ENCODE measurements around the gene MAP3K15. TPM values are rescaled to one million over a fixed set of nuclear protein-coding genes. Genes with fewer than 3 reads are reported as not detected.

The MAP3K15 gene
- polyA plus RNA-seq, 1 donor (not counting 4 experiments of a cell fraction or from before 2014, with no cell fraction given): 0.03 TPM

DNA sequence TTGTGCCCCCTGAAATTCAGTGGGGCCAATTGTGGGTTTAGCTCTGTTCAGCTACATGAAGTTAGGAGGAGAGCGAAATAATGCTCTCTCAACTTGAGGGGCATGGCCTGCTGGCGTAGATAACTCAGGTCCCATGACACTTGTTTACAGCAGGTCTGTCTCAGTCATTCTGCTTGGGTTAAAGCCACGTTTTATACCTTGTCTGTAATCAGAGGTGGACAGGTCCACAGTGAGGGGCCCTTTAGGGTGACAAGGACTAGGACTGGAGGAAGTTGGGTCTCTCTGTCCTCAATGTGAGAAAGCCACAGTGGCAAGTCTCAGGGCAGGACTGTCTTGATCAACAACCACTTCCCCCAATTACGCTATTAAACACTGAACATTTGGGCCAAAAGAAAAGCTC lies 122.6 kb downstream of the MAP3K15 start:
- no peak overlapping the region for H3K4me2 ChIP-seq (ENCODE audit: control insufficient read depth, extremely low read depth, insufficient read depth, low read depth, low read length)
- H4K20me1 ChIP-seq (ENCODE audit: control insufficient read depth, extremely low read depth, insufficient read depth, low read length): no peaks in the 10 kb centered on the region
- H3K9me1 ChIP-seq (ENCODE audit: control insufficient read depth, extremely low read depth, insufficient read depth, low read length): no peaks in the 10 kb centered on the region
- H3K36me3 ChIP-seq (ENCODE audit: control insufficient read depth in 2 of 2, extremely low read depth in 1 of 2, insufficient read depth in 2 of 2, low read length in 2 of 2): no peaks in the 10 kb centered on the region
- DNase-seq (ENCODE audit: low read depth, low spot score) (no peak), FAIRE-seq (no peak)
- no peaks in the 10 kb centered on the region for H3K79me2 ChIP-seq (ENCODE audit: control insufficient read depth, insufficient read depth, low read length)
- no peaks in the 10 kb centered on the region for H3K9me3 ChIP-seq (ENCODE audit: control insufficient read depth, low read depth, low read length)
- TF ChIP-seq, protein P1, sequence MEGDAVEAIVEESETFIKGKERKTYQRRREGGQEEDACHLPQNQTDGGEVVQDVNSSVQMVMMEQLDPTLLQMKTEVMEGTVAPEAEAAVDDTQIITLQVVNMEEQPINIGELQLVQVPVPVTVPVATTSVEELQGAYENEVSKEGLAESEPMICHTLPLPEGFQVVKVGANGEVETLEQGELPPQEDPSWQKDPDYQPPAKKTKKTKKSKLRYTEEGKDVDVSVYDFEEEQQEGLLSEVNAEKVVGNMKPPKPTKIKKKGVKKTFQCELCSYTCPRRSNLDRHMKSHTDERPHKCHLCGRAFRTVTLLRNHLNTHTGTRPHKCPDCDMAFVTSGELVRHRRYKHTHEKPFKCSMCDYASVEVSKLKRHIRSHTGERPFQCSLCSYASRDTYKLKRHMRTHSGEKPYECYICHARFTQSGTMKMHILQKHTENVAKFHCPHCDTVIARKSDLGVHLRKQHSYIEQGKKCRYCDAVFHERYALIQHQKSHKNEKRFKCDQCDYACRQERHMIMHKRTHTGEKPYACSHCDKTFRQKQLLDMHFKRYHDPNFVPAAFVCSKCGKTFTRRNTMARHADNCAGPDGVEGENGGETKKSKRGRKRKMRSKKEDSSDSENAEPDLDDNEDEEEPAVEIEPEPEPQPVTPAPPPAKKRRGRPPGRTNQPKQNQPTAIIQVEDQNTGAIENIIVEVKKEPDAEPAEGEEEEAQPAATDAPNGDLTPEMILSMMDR (optimal IDR thresholded peaks at IDR 0.05 in 1 of 3, IDR thresholded peaks at IDR 0.05 in 1 of 3, conservative IDR thresholded peaks at IDR 0.05 in 1 of 3; ENCODE audit: extremely low read depth in 1 of 3, insufficient read depth in 2 of 3, low read length in 3 of 3): no peak
- no peak for TF ChIP-seq EZH2 (IDR thresholded peaks at IDR 0.05; ENCODE audit: low read length)
- dilution Hi-C loops (cut with MboI; ENCODE audit: extremely low pct_ligation_motif_present, low sequenced_read_pairs): no loop called here
- H3K27ac ChIP-seq (ENCODE audit: control insufficient read depth, insufficient read depth, low read length): no peak overlapping the region
- no peak overlapping the region for H2AFZ ChIP-seq (ENCODE audit: control insufficient read depth, low read length)
- no peak overlapping the region for H3K4me3 ChIP-seq (ENCODE audit: control insufficient read depth in 2 of 3, extremely low read depth in 1 of 3, insufficient read depth in 2 of 3, low read depth in 1 of 3, low read length in 3 of 3)
- H3K27me3 ChIP-seq (ENCODE audit: control insufficient read depth, extremely low read depth, insufficient read depth, low read length): peaks cover 3% of the 10 kb centered on the region
- no peaks in the 10 kb centered on the region for H3K4me1 ChIP-seq (ENCODE audit: control insufficient read depth, extremely low read depth, insufficient read depth, low read length)
- no peak overlapping the region for H3K9ac ChIP-seq (ENCODE audit: control insufficient read depth, extremely low read depth, insufficient read depth, low read length)

- Histone ChIP-seq H2AFZ (ENCODE audit: control insufficient read depth, low read length) (no peak overlapping the region), H4K20me1 (ENCODE audit: control insufficient read depth, extremely low read depth, insufficient read depth, low read length) (no peaks in the 10 kb centered on the region), H3K9me3 (ENCODE audit: control insufficient read depth, low read depth, low read length) (no peaks in the 10 kb centered on the region), H3K27me3 (ENCODE audit: control insufficient read depth, extremely low read depth, insufficient read depth, low read length) (peaks cover 3% of the 10 kb centered on the region), H3K79me2 (ENCODE audit: control insufficient read depth, insufficient read depth, low read length) (no peaks in the 10 kb centered on the region), H3K9me1 (ENCODE audit: control insufficient read depth, extremely low read depth, insufficient read depth, low read length) (no peaks in the 10 kb centered on the region), H3K4me3 (ENCODE audit: control insufficient read depth in 2 of 3, extremely low read depth in 1 of 3, insufficient read depth in 2 of 3, low read depth in 1 of 3, low read length in 3 of 3) (no peak overlapping the region), H3K36me3 (ENCODE audit: control insufficient read depth in 2 of 2, extremely low read depth in 1 of 2, insufficient read depth in 2 of 2, low read length in 2 of 2) (no peaks in the 10 kb centered on the region), H3K27ac (ENCODE audit: control insufficient read depth, insufficient read depth, low read length) (no peak overlapping the region), H3K4me2 (ENCODE audit: control insufficient read depth, extremely low read depth, insufficient read depth, low read depth, low read length) (no peak overlapping the region), H3K4me1 (ENCODE audit: control insufficient read depth, extremely low read depth, insufficient read depth, low read length) (no peaks in the 10 kb centered on the region), H3K9ac (ENCODE audit: control insufficient read depth, extremely low read depth, insufficient read depth, low read length) (no peak overlapping the region)
- dilution Hi-C loops (cut with MboI; ENCODE audit: extremely low pct_ligation_motif_present, low sequenced_read_pairs): no loop called here
- TF ChIP-seq, protein P1 (optimal IDR thresholded peaks at IDR 0.05 in 1 of 3, IDR thresholded peaks at IDR 0.05 in 1 of 3, conservative IDR thresholded peaks at IDR 0.05 in 1 of 3; ENCODE audit: extremely low read depth in 1 of 3, insufficient read depth in 2 of 3, low read length in 3 of 3): no peak
- TF ChIP-seq EZH2 (IDR thresholded peaks at IDR 0.05; ENCODE audit: low read length): no peak
- no peak for DNase-seq (ENCODE audit: low read depth, low spot score)
- FAIRE-seq: no peak
Observed at GRCh38 chrX:19392078-19392477, 123.2 kb downstream of the MAP3K15 start.

Measured in keratinocyte (primary cell).